C4-2B (cell line): ENCODE measurements around the gene PPP3CA.

ENCODE experiments used
- H3K27ac ChIP-seq: fragments of 450-650 bp; 2 replicates; pipeline ENCODE4 v1.5.1; 2017
- ZFX ChIP-seq: fragments of 450-650 bp; IDR thresholded peaks from 2 replicates; pipeline ENCODE4 v1.6.1; 2017
- TF ChIP-seq, protein P1 (sequence below): fragments of 450-650 bp; conservative IDR thresholded peaks from 2 replicates; pipeline ENCODE4 v1.5.1; 2017; ENCODE audit warnings: mild to moderate bottlenecking

PPP3CA gene

DNA sequence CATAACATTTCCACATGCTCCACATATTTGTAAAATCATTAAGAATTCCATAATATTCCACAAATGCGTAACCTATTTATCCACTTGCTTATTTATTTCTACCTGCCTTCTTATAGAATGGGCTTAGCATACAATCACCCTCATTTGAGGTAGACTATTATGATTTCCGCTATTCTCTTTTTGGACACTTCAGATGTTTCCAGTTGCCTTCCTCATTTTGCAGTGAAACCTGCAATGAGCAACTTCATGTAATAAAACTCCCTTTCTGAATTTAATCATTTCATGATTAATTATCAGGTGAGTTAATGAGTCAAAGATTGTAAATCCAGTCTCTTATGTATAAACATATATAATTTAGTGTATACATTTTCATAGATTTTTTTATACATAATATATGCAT is 58.0 kb downstream of the PPP3CA start:
- TF ChIP-seq ZFX, result no peak
- TF ChIP-seq, protein P1, sequence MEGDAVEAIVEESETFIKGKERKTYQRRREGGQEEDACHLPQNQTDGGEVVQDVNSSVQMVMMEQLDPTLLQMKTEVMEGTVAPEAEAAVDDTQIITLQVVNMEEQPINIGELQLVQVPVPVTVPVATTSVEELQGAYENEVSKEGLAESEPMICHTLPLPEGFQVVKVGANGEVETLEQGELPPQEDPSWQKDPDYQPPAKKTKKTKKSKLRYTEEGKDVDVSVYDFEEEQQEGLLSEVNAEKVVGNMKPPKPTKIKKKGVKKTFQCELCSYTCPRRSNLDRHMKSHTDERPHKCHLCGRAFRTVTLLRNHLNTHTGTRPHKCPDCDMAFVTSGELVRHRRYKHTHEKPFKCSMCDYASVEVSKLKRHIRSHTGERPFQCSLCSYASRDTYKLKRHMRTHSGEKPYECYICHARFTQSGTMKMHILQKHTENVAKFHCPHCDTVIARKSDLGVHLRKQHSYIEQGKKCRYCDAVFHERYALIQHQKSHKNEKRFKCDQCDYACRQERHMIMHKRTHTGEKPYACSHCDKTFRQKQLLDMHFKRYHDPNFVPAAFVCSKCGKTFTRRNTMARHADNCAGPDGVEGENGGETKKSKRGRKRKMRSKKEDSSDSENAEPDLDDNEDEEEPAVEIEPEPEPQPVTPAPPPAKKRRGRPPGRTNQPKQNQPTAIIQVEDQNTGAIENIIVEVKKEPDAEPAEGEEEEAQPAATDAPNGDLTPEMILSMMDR, result no peak
- no peak overlapping the region for H3K27ac ChIP-seq

DNA sequence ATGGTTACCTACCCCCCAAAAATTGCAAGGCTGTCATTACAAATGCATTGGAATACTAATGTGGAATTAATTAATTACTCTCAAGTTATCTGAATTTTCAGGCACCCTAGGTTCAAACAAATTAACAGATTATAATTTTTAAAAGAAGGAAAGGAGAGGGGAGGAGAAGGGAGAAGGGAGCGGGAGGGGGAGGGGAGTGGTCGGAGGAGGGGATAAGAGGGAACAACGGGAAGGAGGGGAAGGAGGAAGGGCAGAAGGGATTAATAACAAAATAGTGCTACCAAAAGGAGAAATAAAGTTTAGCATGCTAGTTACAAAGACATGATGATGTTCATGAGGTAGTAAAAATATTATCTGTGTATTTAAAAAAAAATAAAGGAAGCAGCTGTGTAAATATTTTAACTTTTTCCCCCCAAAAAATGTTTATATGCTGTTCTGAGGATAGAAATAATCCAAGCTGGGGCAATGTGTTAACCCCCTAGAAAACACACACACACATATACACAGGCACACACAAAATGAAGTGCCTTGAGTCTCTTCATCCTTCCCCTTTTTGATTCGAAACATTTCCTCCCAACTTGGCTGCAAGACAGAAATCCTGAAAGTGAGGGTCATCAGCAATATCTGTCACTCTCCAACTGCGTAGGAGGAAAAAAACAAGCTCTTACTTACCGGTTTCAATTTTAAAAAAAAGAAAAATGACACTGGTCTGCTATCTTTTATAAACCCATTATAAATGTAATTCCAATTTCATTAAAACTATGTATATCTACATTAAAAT is 58.8 kb downstream of the PPP3CA start:
- no peak for TF ChIP-seq ZFX
- TF ChIP-seq, protein P1, result no peak
- no peak overlapping the region; the same call in 1 of the 2 replicates for H3K27ac ChIP-seq

DNA sequence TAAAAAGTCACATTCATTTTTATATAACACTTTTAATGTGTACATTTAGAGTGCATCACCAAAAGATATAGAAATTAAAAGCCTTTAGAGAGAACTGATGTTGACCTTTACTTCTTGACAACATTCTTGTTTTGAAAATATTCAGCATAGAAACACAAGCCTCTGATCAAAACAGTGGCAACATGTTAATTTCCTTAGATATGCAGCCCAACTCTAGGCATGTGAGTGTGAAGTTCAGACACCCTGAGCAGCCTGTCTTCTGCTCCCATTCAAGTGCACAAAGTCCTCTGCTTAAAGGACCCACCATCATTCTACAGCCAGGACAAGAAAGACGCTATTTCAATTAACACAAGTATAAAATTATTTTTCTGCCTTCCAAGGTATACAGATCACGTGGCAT is 60.0 kb downstream of the PPP3CA start:
- no peak overlapping the region for H3K27ac ChIP-seq
- TF ChIP-seq, protein P1, result no peak
- no peak for TF ChIP-seq ZFX

DNA sequence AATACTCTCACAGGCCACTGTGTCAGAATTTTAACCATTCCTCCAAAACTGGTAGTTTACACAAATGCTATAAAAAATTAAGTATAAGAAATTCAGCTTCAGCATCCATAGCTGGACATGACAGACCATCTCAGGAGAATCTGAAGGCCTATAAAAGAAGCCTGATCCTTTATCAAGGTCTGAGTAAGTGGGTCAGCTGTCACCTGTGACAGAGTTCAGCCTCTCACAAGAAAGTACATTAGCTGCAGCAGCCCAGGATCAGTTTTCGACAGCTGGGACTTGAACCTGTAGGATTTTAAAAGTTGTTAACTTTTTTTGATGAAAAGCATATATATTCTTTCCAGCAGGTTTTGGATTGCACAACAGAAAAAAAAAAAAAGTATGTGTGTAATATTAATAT is 60.7 kb downstream of the PPP3CA start:
- no peak overlapping the region for H3K27ac ChIP-seq
- TF ChIP-seq, protein P1, result no peak
- no peak for TF ChIP-seq ZFX

DNA sequence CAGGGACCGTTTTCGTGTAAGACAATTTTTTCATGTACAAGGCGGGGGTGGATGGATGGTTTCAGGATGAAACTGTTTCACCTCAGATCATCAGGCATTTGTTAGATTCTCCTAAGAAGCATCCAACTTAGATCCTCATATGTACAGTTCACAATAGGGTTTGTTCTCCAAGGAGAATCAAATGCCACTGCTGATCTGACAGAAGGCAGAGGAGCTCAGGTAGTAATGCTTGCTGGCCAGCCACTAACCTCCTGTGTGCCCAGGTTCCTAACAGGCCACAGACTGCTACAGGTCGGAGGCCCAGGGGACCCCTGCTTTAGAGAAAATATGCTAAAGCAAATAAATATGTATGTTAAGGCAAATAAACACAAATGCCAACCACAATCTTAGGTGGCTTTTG is 61.3 kb downstream of the PPP3CA start:
- H3K27ac ChIP-seq, result peak overlapping the region; percentile 42
- no peak for TF ChIP-seq ZFX
- TF ChIP-seq, protein P1, result no peak

DNA sequence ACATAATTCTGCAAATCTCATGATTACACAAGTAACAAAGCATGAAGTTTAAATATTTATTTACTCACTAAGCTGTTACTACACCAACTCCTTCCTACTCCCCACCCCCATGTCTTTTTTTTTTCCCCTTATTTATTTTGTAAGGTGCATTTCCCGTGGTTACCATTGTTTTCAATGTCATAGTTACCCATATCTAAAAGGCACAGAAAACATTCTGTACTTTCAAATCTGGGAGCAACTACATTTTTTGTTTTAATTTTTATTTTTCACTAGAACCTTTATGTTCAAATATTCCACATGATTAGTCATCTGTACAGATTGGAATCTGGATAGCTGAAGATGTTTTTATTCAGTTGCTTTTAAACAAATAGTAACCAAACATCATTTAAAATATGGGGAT is 62.8 kb downstream of the PPP3CA start:
- TF ChIP-seq, protein P1, result no peak
- no peak for TF ChIP-seq ZFX
- H3K27ac ChIP-seq, result no peak overlapping the region

DNA sequence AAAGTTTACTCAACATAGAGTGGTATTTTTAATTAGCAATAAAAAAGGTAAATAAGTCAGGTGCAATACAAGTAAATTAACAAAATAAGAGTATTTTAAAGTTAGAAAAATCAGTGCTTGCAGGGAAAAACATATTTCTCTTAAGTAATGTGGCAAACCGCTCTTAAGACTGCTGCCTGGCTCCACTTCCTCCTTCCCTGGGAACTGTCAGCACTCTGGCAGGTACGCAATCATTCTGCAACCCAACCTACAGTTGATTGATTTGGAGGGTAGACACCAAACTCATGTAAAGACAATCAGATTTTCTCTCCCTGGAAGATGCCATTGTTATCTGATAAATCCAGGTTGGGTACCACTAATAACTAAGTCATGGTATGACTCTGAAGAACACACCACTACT is 63.9 kb downstream of the PPP3CA start:
- TF ChIP-seq, protein P1, result no peak
- TF ChIP-seq ZFX, result no peak
- no peak overlapping the region for H3K27ac ChIP-seq
